A673 (cell line): ENCODE data around the gene PAK1.

Experiments
- EZH2 ChIP-seq: fragments of 200-600 bp; sonication (generic); IDR thresholded peaks from 2 replicates; pipeline ENCODE4 v1.6.1; 2017; ENCODE audit warnings: borderline replicate concordance, low read depth, mild to moderate bottlenecking, mixed read lengths, antibody characterized with exemption, low read length; ENCODE audit not compliant: poor library complexity, severe bottlenecking
- TF ChIP-seq, protein P1 (sequence below): fragments of 300-800, 200-600 bp; sonication (generic); conservative IDR thresholded peaks from 2 replicates; pipeline ENCODE4 v1.5.1; 2017; ENCODE audit warnings: low read depth, mild to moderate bottlenecking, antibody characterized with exemption, low read length, moderate library complexity, mixed read lengths

DNA sequence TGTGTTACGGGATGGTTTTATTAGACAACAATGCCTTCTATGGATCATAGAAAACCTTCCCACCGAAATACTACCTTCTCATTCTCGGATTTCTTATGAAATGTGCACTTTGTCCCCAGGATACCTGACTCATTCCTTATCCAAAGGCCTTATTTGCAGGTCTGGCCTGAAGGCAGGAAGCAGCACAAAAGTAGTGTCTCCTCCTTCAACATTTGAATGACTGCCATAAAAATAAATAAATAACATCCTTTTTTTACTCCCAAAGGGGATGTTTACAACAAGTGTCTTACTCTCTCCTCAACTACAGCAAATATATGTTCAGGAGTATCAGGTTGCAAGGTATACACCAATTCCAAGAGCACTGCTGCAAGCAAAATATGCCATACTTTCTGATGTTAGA, 41.6 kb upstream of the PAK1 start:
- TF ChIP-seq, protein P1, sequence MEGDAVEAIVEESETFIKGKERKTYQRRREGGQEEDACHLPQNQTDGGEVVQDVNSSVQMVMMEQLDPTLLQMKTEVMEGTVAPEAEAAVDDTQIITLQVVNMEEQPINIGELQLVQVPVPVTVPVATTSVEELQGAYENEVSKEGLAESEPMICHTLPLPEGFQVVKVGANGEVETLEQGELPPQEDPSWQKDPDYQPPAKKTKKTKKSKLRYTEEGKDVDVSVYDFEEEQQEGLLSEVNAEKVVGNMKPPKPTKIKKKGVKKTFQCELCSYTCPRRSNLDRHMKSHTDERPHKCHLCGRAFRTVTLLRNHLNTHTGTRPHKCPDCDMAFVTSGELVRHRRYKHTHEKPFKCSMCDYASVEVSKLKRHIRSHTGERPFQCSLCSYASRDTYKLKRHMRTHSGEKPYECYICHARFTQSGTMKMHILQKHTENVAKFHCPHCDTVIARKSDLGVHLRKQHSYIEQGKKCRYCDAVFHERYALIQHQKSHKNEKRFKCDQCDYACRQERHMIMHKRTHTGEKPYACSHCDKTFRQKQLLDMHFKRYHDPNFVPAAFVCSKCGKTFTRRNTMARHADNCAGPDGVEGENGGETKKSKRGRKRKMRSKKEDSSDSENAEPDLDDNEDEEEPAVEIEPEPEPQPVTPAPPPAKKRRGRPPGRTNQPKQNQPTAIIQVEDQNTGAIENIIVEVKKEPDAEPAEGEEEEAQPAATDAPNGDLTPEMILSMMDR = no peak
- no peak for TF ChIP-seq EZH2
